Activated CD4-positive, alpha-beta memory T cell treated with anti-CD3 and anti-CD28 coated beads for 36 hours (primary cell): ENCODE data around the gene KSR1. TPM values are rescaled to one million over a fixed set of nuclear protein-coding genes. Genes with fewer than 3 reads are reported as not detected.
"Not testable (repeated sequence)": the region's sequence is repeated elsewhere in the genome, so short reads cannot be mapped to it uniquely, and the experiment has no call there.

Experiments
- CTCF ChIA-PET: fragments of 350-600 bp; sonication (Branson Sonifier 250); formaldehyde crosslinking; loops from one replicate; lab custom pipeline; 2021; ENCODE audit warnings: antibody characterized with exemption, inconsistent platforms; lab: Charles Lee
- POLR2A ChIA-PET: fragments of 350-600 bp; sonication (Branson Sonifier 250); formaldehyde crosslinking; loops from one replicate; lab custom pipeline; 2021; ENCODE audit warnings: antibody characterized with exemption; lab: Charles Lee
- DNase-seq: peaks from one replicate; pipeline ENCODE4 v3.0.0-alpha.2; 2020
- H3K27ac Mint-ChIP-seq: one replicate; pipeline ENCODE4 v1.8.0; 2021; ENCODE audit warnings: mixed read lengths
- H3K27me3 Mint-ChIP-seq: one replicate; pipeline ENCODE4 v1.8.0; 2021; ENCODE audit warnings: mixed read lengths
- H3K36me3 Mint-ChIP-seq: one replicate; pipeline ENCODE4 v1.8.0; 2021; ENCODE audit warnings: mixed read lengths
- H3K4me1 Mint-ChIP-seq: one replicate; pipeline ENCODE4 v1.8.0; 2021; ENCODE audit warnings: low read depth, mixed read lengths
- H3K4me3 Mint-ChIP-seq: one replicate; pipeline ENCODE4 v1.8.0; 2021; ENCODE audit warnings: mild to moderate bottlenecking, mixed read lengths
- H3K9me3 Mint-ChIP-seq: one replicate; pipeline ENCODE4 v1.8.0; 2021; ENCODE audit warnings: mixed read lengths
- intact Hi-C: fragments of 100-400 bp; cut with micrococcal nuclease; formaldehyde crosslinking; loops from one replicate; pipeline ENCODE4 v1.15.1; 2023
- total RNA-seq, 2 experiments: library from RNA; stranded (reverse); gene quantifications; one replicate each; pipeline ENCODE4 v1.2.3, GENCODE V29; 2021

KSR1 gene
- total RNA-seq, 2 experiments from 2014 or later: 55.0 to 60.8 TPM

- no peaks in the 10 kb centered on the region for H3K27me3 Mint-ChIP-seq
- H3K9me3 Mint-ChIP-seq: no peaks in the 10 kb centered on the region
- no peak overlapping the region for H3K27ac Mint-ChIP-seq
- no peak for DNase-seq
- H3K4me3 Mint-ChIP-seq: no peak overlapping the region
- no peaks in the 10 kb centered on the region for H3K4me1 Mint-ChIP-seq
- intact Hi-C loops: no loop called here
- CTCF ChIA-PET: no interaction called here
- POLR2A ChIA-PET: no interaction called here
- no peaks in the 10 kb centered on the region for H3K36me3 Mint-ChIP-seq
Measured at GRCh38 chr17:27428781-27429505, 27.3 kb upstream of the KSR1 start.

GRCh38 chr17:27429666-27430382 is 26.4 kb upstream of the KSR1 start:
- Mint-ChIP-seq H3K36me3 (no peaks in the 10 kb centered on the region), H3K27me3 (no peaks in the 10 kb centered on the region), H3K9me3 (no peaks in the 10 kb centered on the region), H3K4me3 (no peak overlapping the region), H3K27ac (no peak overlapping the region), H3K4me1 (no peaks in the 10 kb centered on the region)
- ChIA-PET POLR2A (no interaction called here), CTCF (no interaction called here)
- no peak for DNase-seq
- intact Hi-C loops: no loop called here

GRCh38 chr17:27430383-27430840 is 25.8 kb upstream of the KSR1 start:
- Mint-ChIP-seq H3K27ac (no peak overlapping the region), H3K4me1 (no peaks in the 10 kb centered on the region), H3K27me3 (no peaks in the 10 kb centered on the region), H3K4me3 (no peak overlapping the region), H3K36me3 (no peaks in the 10 kb centered on the region), H3K9me3 (no peaks in the 10 kb centered on the region)
- DNase-seq: no peak
- POLR2A ChIA-PET: no interaction called here
- intact Hi-C loops: no loop called here
- CTCF ChIA-PET: interaction anchor here (1.3 kb wide), 1 partner anchor 169 kb away, joined by 8 read pairs; no protein-coding TSS in a partner anchor

- CTCF ChIA-PET: interaction anchor here (1.3 kb wide), 1 partner anchor 169 kb away, joined by 8 read pairs; no protein-coding TSS in a partner anchor
- H3K27ac Mint-ChIP-seq: no peak overlapping the region
- no peaks in the 10 kb centered on the region for H3K4me1 Mint-ChIP-seq
- intact Hi-C loops: no loop called here
- POLR2A ChIA-PET: no interaction called here
- H3K36me3 Mint-ChIP-seq: no peaks in the 10 kb centered on the region
- DNase-seq: no peak
- H3K4me3 Mint-ChIP-seq: no peak overlapping the region
- H3K9me3 Mint-ChIP-seq: no peaks in the 10 kb centered on the region
- H3K27me3 Mint-ChIP-seq: no peaks in the 10 kb centered on the region
Measured at GRCh38 chr17:27430882-27431491, 25.3 kb upstream of the KSR1 start.

- intact Hi-C loops: no loop called here
- H3K9me3 Mint-ChIP-seq: no peaks in the 10 kb centered on the region
- no peak overlapping the region for H3K27ac Mint-ChIP-seq
- no peak overlapping the region for H3K4me3 Mint-ChIP-seq
- POLR2A ChIA-PET: no interaction called here
- no peaks in the 10 kb centered on the region for H3K27me3 Mint-ChIP-seq
- no peak for DNase-seq
- H3K4me1 Mint-ChIP-seq: no peaks in the 10 kb centered on the region
- H3K36me3 Mint-ChIP-seq: no peaks in the 10 kb centered on the region
- CTCF ChIA-PET: interaction anchor here (0.8 to 1.2 kb wide), 3 partner anchors 27 to 217 kb away, joined by 3 to 4 read pairs (median 3); no protein-coding TSS in a partner anchor
Measured at GRCh38 chr17:27433521-27433920, 22.7 kb upstream of the KSR1 start.

GRCh38 chr17:27435431-27436070 is 20.7 kb upstream of the KSR1 start:
- H3K9me3 Mint-ChIP-seq, H3K27me3 Mint-ChIP-seq, intact Hi-C loops, H3K4me1 Mint-ChIP-seq, DNase-seq, POLR2A ChIA-PET, H3K27ac Mint-ChIP-seq, H3K36me3 Mint-ChIP-seq, H3K4me3 Mint-ChIP-seq: not testable (repeated sequence)
- CTCF ChIA-PET: interaction anchor here (0.8 kb wide), 1 partner anchor 54 kb away, joined by 3 read pairs; no protein-coding TSS in a partner anchor

- POLR2A ChIA-PET: no interaction called here
- no peak for DNase-seq
- intact Hi-C loops: no loop called here
- CTCF ChIA-PET: interaction anchor here (0.6 kb wide), 1 partner anchor 938 kb away, joined by 3 read pairs; no protein-coding TSS in a partner anchor
- Mint-ChIP-seq H3K4me1 (peaks cover 2% of the 10 kb centered on the region), H3K36me3 (no peaks in the 10 kb centered on the region), H3K4me3 (no peak overlapping the region), H3K27ac (no peak overlapping the region), H3K27me3 (no peaks in the 10 kb centered on the region), H3K9me3 (no peaks in the 10 kb centered on the region)
Measured at GRCh38 chr17:27438348-27438998, 17.8 kb upstream of the KSR1 start.

- Mint-ChIP-seq H3K36me3 (no peaks in the 10 kb centered on the region), H3K27ac (no peak overlapping the region), H3K4me1 (peaks cover 2% of the 10 kb centered on the region), H3K4me3 (no peak overlapping the region), H3K27me3 (no peaks in the 10 kb centered on the region), H3K9me3 (no peaks in the 10 kb centered on the region)
- intact Hi-C loops: no loop called here
- POLR2A ChIA-PET: no interaction called here
- no peak for DNase-seq
- CTCF ChIA-PET: no interaction called here
Measured at GRCh38 chr17:27439342-27439741, 16.9 kb upstream of the KSR1 start.

GRCh38 chr17:27442702-27443101 is 13.5 kb upstream of the KSR1 start:
- H3K9me3 Mint-ChIP-seq: no peaks in the 10 kb centered on the region
- ChIA-PET CTCF (interaction anchor here (0.9 kb wide), 1 partner anchor 157 kb away, joined by 3 read pairs; no protein-coding TSS in a partner anchor), POLR2A (no interaction called here)
- no peak overlapping the region for H3K27ac Mint-ChIP-seq
- H3K27me3 Mint-ChIP-seq: peaks cover 2% of the 10 kb centered on the region
- peaks cover 2% of the 10 kb centered on the region for H3K4me1 Mint-ChIP-seq
- no peaks in the 10 kb centered on the region for H3K36me3 Mint-ChIP-seq
- intact Hi-C loops: no loop called here
- H3K4me3 Mint-ChIP-seq: no peak overlapping the region
- no peak for DNase-seq

GRCh38 chr17:27443491-27443890 is 12.8 kb upstream of the KSR1 start:
- Mint-ChIP-seq H3K4me1 (peaks cover 2% of the 10 kb centered on the region), H3K4me3 (no peak overlapping the region), H3K27ac (no peak overlapping the region), H3K27me3 (peaks cover 2% of the 10 kb centered on the region), H3K36me3 (no peaks in the 10 kb centered on the region), H3K9me3 (no peaks in the 10 kb centered on the region)
- intact Hi-C loops: no loop called here
- ChIA-PET CTCF (no interaction called here), POLR2A (no interaction called here)
- no peak for DNase-seq

- H3K4me3 Mint-ChIP-seq: no peak overlapping the region
- ChIA-PET POLR2A (no interaction called here), CTCF (interaction anchor here (1.9 kb wide), 1 partner anchor 154 kb away, joined by 7 read pairs; no protein-coding TSS in a partner anchor)
- H3K9me3 Mint-ChIP-seq: no peaks in the 10 kb centered on the region
- H3K27me3 Mint-ChIP-seq: peaks cover 2% of the 10 kb centered on the region
- H3K27ac Mint-ChIP-seq: no peak overlapping the region
- H3K36me3 Mint-ChIP-seq: no peaks in the 10 kb centered on the region
- intact Hi-C loops: no loop called here
- H3K4me1 Mint-ChIP-seq: no peaks in the 10 kb centered on the region
- no peak for DNase-seq
Measured at GRCh38 chr17:27445971-27446370, 10.3 kb upstream of the KSR1 start.
